ENCODE measurements around the gene SIN3A. TPM values are rescaled to one million over a fixed set of nuclear protein-coding genes. Genes with fewer than 3 reads are reported as not detected.
A peak's percentile ranks its signal among the peaks of the same experiment; 100 is the strongest.

SIN3A gene
- total and polyA plus RNA-seq, 9 of the 15 experiments (the other 6 are each of a cell fraction or from before 2014, with no cell fraction given) = 11.1 to 70.3 (median 25.3) TPM

- TF ChIP-seq ZBTB49 (CRISPR knock-in tag; IDR thresholded peaks at IDR 0.05; ENCODE audit: borderline replicate concordance) (no peak), ZBTB9 (CRISPR knock-in tag; IDR thresholded peaks at IDR 0.05) (no peak), ZNF280B (CRISPR knock-in tag; IDR thresholded peaks at IDR 0.05) (no peak), CSDE1 (IDR thresholded peaks at IDR 0.05) (no peak), ZNF444 (CRISPR knock-in tag; IDR thresholded peaks at IDR 0.05) (no peak), TAF1 (IDR thresholded peaks at IDR 0.05; ENCODE audit: control insufficient read depth, extremely low read depth, insufficient read depth, low read length, severe bottlenecking) (peak; percentile 21), E2F5 (CRISPR knock-in tag; IDR thresholded peaks at IDR 0.05) (no peak), NUFIP1 (IDR thresholded peaks at IDR 0.05; ENCODE audit: partially characterized antibody) (no peak), HES1 (IDR thresholded peaks at IDR 0.05; ENCODE audit: low read depth) (no peak), ZFX (CRISPR knock-in tag; IDR thresholded peaks at IDR 0.05) (peak; percentile 64), ATF3 (IDR thresholded peaks at IDR 0.05) (no peak), ATF3 (CRISPR knock-in tag; conservative IDR thresholded peaks at IDR 0.05) (no peak), HDAC3 (IDR thresholded peaks at IDR 0.05; ENCODE audit: borderline replicate concordance, partially characterized antibody) (no peak), FOXJ3 (CRISPR knock-in tag; IDR thresholded peaks at IDR 0.05) (no peak), POLR2AphosphoS2 (IDR thresholded peaks at IDR 0.05; ENCODE audit: low read length) (no peak), UBTF (IDR thresholded peaks at IDR 0.05; ENCODE audit: borderline replicate concordance in 1 of 2, low read depth in 2 of 2, low read length in 2 of 2) (0 out of 4 replicates have a peak, but pooled peaks of 1 of the 2 experiments have one; percentile 27)
Measured at GRCh38 chr15:75347222-75348033, 104.1 kb downstream of the SIN3A start (continued).

Measured in K562 (cell line).